Measurements from ENCODE around the gene TMEM256. TPM values are rescaled to one million over a fixed set of nuclear protein-coding genes. Genes with fewer than 3 reads are reported as not detected.
A peak's percentile ranks its signal among the peaks of the same experiment; 100 is the strongest.

TMEM256 gene
- total RNA-seq, result 100 TPM
- polyA plus RNA-seq (ENCODE audit: insufficient read depth in 1 of 8, insufficient read length in 8 of 8, low replicate concordance in 1 of 8), result 10 to 100 TPM; 45.4 to 70.0 (median 57.7) TPM
- long read RNA-seq, donor 1, transcript TMEM256-201 (4 exons, 486 nt), result major isoform, 16 of 18 reads
- long read RNA-seq, donor 1, partial matches to known transcripts, result 0 of 18 reads
- long read RNA-seq, donor 1, other reads (novel, unspliced or antisense), result 0 of 18 reads
- long read RNA-seq, donor 2, transcript TMEM256-201 (4 exons, 486 nt), result major isoform, 6 of 7 reads
- long read RNA-seq, donor 2, partial matches to known transcripts, result 0 of 7 reads
- long read RNA-seq, donor 2, other reads (novel, unspliced or antisense), result 0 of 7 reads
- long read RNA-seq, donor 3, transcript TMEM256-201 (4 exons, 486 nt), result major isoform, 33 of 43 reads
- long read RNA-seq, donor 3, partial matches to known transcripts, result 9 of 43 reads
- long read RNA-seq, donor 3, other reads (novel, unspliced or antisense), result 0 of 43 reads
- long read RNA-seq, donor 4, transcript TMEM256-201 (4 exons, 486 nt), result major isoform, 37 of 45 reads
- long read RNA-seq, donor 4, partial matches to known transcripts, result 6 of 45 reads
- long read RNA-seq, donor 4, other reads (novel, unspliced or antisense), result 0 of 45 reads
- long read RNA-seq, donor 5, transcript TMEM256-201 (4 exons, 486 nt), result major isoform, 73 of 91 reads
- long read RNA-seq, donor 5, partial matches to known transcripts, result 12 of 91 reads
- long read RNA-seq, donor 5, other reads (novel, unspliced or antisense), result 5 of 91 reads
- long read RNA-seq, donor 6, transcript TMEM256-202 (2 exons, 403 nt), result minor isoform, 5 of 118 reads
- long read RNA-seq, donor 6, transcript TMEM256-201 (4 exons, 486 nt), result major isoform, 88 of 118 reads
- long read RNA-seq, donor 6, partial matches to known transcripts, result 12 of 118 reads
- long read RNA-seq, donor 6, other reads (novel, unspliced or antisense), result 13 of 118 reads
- long read RNA-seq, donor 7, transcript TMEM256-201 (4 exons, 486 nt), result major isoform, 58 of 86 reads
- long read RNA-seq, donor 7, partial matches to known transcripts, result 26 of 86 reads
- long read RNA-seq, donor 7, other reads (novel, unspliced or antisense), result 0 of 86 reads
- long read RNA-seq, donor 8, transcript TMEM256-201 (4 exons, 486 nt), result major isoform, 38 of 40 reads
- long read RNA-seq, donor 8, partial matches to known transcripts, result 0 of 40 reads
- long read RNA-seq, donor 8, other reads (novel, unspliced or antisense), result 0 of 40 reads
- long read RNA-seq, donor 9, transcript TMEM256-201 (4 exons, 486 nt), result major isoform, 27 of 42 reads
- long read RNA-seq, donor 9, partial matches to known transcripts, result 15 of 42 reads
- long read RNA-seq, donor 9, other reads (novel, unspliced or antisense), result 0 of 42 reads
- long read RNA-seq, donor 10, transcript TMEM256-201 (4 exons, 486 nt), result major isoform, 56 of 71 reads
- long read RNA-seq, donor 10, partial matches to known transcripts, result 0 of 71 reads
- long read RNA-seq, donor 10, other reads (novel, unspliced or antisense), result 13 of 71 reads
- long read RNA-seq, donor 11, transcript TMEM256-201 (4 exons, 486 nt), result major isoform, 36 of 36 reads
- long read RNA-seq, donor 11, partial matches to known transcripts, result 0 of 36 reads
- long read RNA-seq, donor 11, other reads (novel, unspliced or antisense), result 0 of 36 reads

DNA sequence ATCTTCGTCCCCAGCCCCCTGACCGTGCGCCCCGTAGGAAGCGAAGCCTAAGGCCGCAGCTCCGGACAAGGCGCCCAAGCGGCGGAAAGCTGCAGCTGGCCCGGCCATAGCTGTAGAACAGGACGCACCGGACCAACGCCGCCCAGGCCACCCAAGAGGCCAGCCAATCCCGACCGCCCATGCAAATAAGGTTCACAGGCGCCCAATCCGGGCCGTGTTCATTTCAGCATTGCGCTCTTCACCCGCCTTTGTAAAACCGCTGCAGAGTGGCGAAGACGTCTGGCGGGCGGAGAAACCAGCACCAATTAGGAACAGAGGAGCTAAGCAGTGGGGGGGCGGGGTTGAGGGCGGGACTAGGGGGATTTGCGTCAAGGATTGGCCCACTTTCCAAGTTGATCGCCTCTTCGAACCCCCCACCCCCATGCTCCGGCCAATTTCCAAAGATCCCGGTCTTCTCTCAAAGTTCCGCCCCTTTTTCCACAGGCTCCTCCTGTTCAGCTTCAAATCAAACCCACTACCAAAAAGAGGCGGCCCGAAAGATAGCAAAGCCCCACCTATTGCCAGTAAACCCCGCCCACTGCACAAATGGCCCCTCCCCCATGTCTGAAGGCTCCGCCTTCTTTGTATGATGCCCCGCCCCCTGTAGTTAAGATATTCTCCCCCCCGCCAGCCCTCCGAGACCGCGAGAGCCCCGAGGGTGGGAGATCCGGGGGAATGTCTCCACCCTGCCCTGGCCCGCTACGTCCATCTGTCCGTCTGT is at the start of gene TMEM256:
TSS of gene TMEM256 (minus strand) at position 121 of the 760 bp plus-strand sequence. CDS start at position 108, 13 bp downstream.
- DNase-seq, result peak; percentile 100
- Histone ChIP-seq H3K9me3 (replicated peaks; ENCODE audit: control insufficient read depth, low read depth, low read length) (no peaks in the 10 kb centered on the region), H3K27me3 (ENCODE audit: control insufficient read depth, insufficient read depth, low read length) (peaks cover 8% of the 10 kb centered on the region), H3K27ac (ENCODE audit: low read length) (peak within 1 kb of the TSS; percentile 98), H3K4me1 (ENCODE audit: control insufficient read depth, insufficient read depth, low read length) (peaks cover 26% of the 10 kb centered on the region), H3K36me3 (ENCODE audit: control insufficient read depth, insufficient read depth, low read length) (peaks cover 4% of the 10 kb centered on the region), H3K4me3 (ENCODE audit: low read length) (peak within 1 kb of the TSS; percentile 82)
- 0% methylated on average over 40 of the region's 49 CpGs for WGBS (ENCODE audit: insufficient coverage)

GRCh38 chr17:7448461-7448860 is 44.6 kb upstream of the TMEM256 start:
- Histone ChIP-seq H3K27ac (ENCODE audit: low read length) (no peak overlapping the region), H3K27me3 (ENCODE audit: control insufficient read depth, insufficient read depth, low read length) (peaks cover 39% of the 10 kb centered on the region), H3K4me3 (ENCODE audit: low read length) (no peak overlapping the region), H3K4me1 (ENCODE audit: control insufficient read depth, insufficient read depth, low read length) (peaks cover 37% of the 10 kb centered on the region), H3K36me3 (ENCODE audit: control insufficient read depth, insufficient read depth, low read length) (peaks cover 14% of the 10 kb centered on the region), H3K9me3 (replicated peaks; ENCODE audit: control insufficient read depth, low read depth, low read length) (no peaks in the 10 kb centered on the region)
- no peak for DNase-seq
- no CpG with 5 or more reads among the region's 7 CpGs for WGBS (ENCODE audit: insufficient coverage)

DNA sequence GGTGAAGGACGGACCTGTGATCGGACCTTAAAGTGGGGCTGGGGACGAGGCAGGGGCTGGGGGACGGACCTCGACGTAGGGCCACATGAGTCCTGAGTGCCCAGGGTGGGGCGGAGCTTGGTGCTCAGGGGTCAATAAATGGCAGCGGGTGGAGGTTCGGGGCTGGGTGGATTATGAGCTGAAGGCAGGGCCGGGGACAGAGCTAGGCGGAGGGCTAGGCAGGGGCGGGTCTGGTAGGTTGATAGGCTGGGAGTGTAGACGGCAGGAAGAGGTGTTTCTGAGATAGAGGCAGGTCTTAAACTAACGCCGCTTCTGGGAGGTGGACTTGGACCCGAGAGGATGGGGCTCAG is 41.7 kb upstream of the TMEM256 start:
- WGBS (ENCODE audit: insufficient coverage), result 7% methylated on average over 13 of the region's 16 CpGs
- DNase-seq, result peak; percentile 44
- Histone ChIP-seq H3K36me3 (ENCODE audit: control insufficient read depth, insufficient read depth, low read length) (peaks cover 12% of the 10 kb centered on the region), H3K4me1 (ENCODE audit: control insufficient read depth, insufficient read depth, low read length) (peaks cover 56% of the 10 kb centered on the region), H3K9me3 (replicated peaks; ENCODE audit: control insufficient read depth, low read depth, low read length) (no peaks in the 10 kb centered on the region), H3K4me3 (ENCODE audit: low read length) (peak overlapping the region; percentile 82), H3K27ac (ENCODE audit: low read length) (peak overlapping the region; percentile 99), H3K27me3 (ENCODE audit: control insufficient read depth, insufficient read depth, low read length) (peaks cover 53% of the 10 kb centered on the region)

DNA sequence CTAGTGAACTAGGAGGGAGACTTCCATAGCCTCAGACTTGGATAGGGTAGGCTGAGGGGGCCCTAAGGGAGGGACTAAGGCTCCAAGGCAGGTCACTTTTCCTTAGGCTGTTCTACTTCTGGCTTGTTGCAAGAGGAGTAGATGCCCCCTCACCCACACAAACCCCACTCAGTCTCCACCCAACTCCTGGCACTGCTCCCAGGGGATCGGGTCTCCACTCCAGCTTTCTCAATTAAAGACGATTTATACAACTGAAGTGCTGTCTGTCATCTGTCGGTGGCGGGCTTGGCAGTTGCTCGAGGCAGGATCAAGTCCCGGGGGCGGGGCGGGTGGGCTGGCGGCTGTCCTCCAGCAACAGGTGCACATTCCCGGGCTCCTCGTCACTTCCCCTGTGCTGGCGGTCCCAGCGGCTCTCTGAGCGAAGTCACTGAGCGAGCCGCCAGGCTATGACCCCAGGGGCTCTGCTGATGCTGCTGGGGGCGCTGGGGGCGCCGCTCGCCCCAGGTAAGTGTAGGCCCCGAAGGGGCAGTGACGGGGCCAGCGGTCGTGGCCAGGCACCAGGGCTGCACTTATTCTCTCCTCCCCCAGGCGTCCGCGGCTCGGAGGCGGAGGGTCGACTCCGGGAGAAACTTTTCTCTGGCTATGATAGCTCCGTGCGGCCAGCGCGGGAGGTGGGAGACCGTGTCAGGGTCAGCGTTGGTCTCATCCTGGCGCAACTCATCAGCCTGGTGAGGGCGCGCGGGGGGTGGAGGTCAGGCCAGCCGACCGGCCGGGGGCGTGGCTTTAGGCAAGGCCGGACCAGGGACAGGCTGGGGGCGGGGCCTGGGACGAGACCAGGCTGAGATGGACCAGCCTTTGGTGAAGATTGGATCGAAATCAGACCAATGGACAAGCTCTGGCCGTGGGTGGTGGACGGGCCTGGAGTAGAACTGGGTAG is 41.1 kb upstream of the TMEM256 start, which contains the start of gene CHRNB1:
TSS of gene CHRNB1 (plus strand) at position 380 of the 937 bp plus-strand sequence. CDS start at position 447, 67 bp downstream.
- DNase-seq, result peak; percentile 81
- WGBS (ENCODE audit: insufficient coverage), result 2% methylated on average over 46 of the region's 51 CpGs
- peaks cover 63% of the 10 kb centered on the region for H3K4me1 ChIP-seq (ENCODE audit: control insufficient read depth, insufficient read depth, low read length)

GRCh38 chr17:7443499-7444485 is 39.9 kb upstream of the TMEM256 start:
- Histone ChIP-seq H3K27ac (ENCODE audit: low read length) (peak overlapping the region; percentile 90), H3K4me3 (ENCODE audit: low read length) (no peak overlapping the region), H3K9me3 (replicated peaks; ENCODE audit: control insufficient read depth, low read depth, low read length) (no peaks in the 10 kb centered on the region), H3K27me3 (ENCODE audit: control insufficient read depth, insufficient read depth, low read length) (peaks cover 71% of the 10 kb centered on the region), H3K4me1 (ENCODE audit: control insufficient read depth, insufficient read depth, low read length) (peaks cover 68% of the 10 kb centered on the region), H3K36me3 (ENCODE audit: control insufficient read depth, insufficient read depth, low read length) (peaks cover 12% of the 10 kb centered on the region)
- no peak for DNase-seq
- WGBS (ENCODE audit: insufficient coverage), result 67% methylated on average over 3 of the region's 7 CpGs

More for the DNA sequence above, 41.1 kb upstream of the TMEM256 start, which contains the start of gene CHRNB1:
- Histone ChIP-seq H3K4me3 (ENCODE audit: low read length) (peak within 1 kb of the TSS; percentile 82), H3K27me3 (ENCODE audit: control insufficient read depth, insufficient read depth, low read length) (peaks cover 60% of the 10 kb centered on the region), H3K9me3 (replicated peaks; ENCODE audit: control insufficient read depth, low read depth, low read length) (no peaks in the 10 kb centered on the region), H3K27ac (ENCODE audit: low read length) (peak within 1 kb of the TSS; percentile 99), H3K36me3 (ENCODE audit: control insufficient read depth, insufficient read depth, low read length) (peaks cover 12% of the 10 kb centered on the region)

DNA sequence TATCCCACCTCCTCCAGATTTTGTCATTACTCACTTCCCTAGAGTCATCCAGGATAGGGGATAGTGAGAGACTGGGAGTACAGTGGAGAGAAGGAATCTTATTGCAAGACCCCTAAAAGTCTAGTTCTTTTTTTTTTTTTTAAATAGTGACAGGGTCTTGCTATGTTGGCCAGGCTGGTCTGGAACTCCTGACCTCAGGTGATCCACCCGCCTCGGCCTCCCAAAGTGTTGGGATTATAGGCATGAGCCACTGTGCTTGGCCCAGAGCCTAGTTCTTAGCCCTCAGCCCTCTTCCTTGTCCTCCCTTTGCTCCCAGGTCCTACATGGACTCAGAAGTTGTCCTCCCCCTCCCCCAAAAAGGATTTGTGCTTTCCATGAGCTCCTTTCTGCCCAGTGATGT is 38.2 kb upstream of the TMEM256 start:
- peaks cover 82% of the 10 kb centered on the region for H3K4me1 ChIP-seq (ENCODE audit: control insufficient read depth, insufficient read depth, low read length)
- no peak overlapping the region for H3K4me3 ChIP-seq (ENCODE audit: low read length)
- no peaks in the 10 kb centered on the region for H3K9me3 ChIP-seq (replicated peaks; ENCODE audit: control insufficient read depth, low read depth, low read length)
- no peak for DNase-seq
- no peak overlapping the region for H3K27ac ChIP-seq (ENCODE audit: low read length)
- H3K36me3 ChIP-seq (ENCODE audit: control insufficient read depth, insufficient read depth, low read length), result peaks cover 3% of the 10 kb centered on the region
- 88% methylated on average over 2 of the region's 2 CpGs for WGBS (ENCODE audit: insufficient coverage)
- H3K27me3 ChIP-seq (ENCODE audit: control insufficient read depth, insufficient read depth, low read length), result peaks cover 76% of the 10 kb centered on the region

- no peaks in the 10 kb centered on the region for H3K36me3 ChIP-seq (ENCODE audit: control insufficient read depth, insufficient read depth, low read length)
- no peak for DNase-seq
- WGBS (ENCODE audit: insufficient coverage), result 20% methylated on average over 1 of the region's 7 CpGs
- H3K4me3 ChIP-seq (ENCODE audit: low read length), result no peak overlapping the region
- peaks cover 81% of the 10 kb centered on the region for H3K4me1 ChIP-seq (ENCODE audit: control insufficient read depth, insufficient read depth, low read length)
- H3K27ac ChIP-seq (ENCODE audit: low read length), result no peak overlapping the region
- H3K27me3 ChIP-seq (ENCODE audit: control insufficient read depth, insufficient read depth, low read length), result peaks cover 74% of the 10 kb centered on the region
- H3K9me3 ChIP-seq (replicated peaks; ENCODE audit: control insufficient read depth, low read depth, low read length), result no peaks in the 10 kb centered on the region
Measured at GRCh38 chr17:7441266-7441665, 37.4 kb upstream of the TMEM256 start.
